ENCODE measurements around the gene ZNF160. TPM values are rescaled to one million over a fixed set of nuclear protein-coding genes. Genes with fewer than 3 reads are reported as not detected.

The ZNF160 gene
- total RNA-seq, 2 experiments from 2014 or later: 42.1 to 45.5 TPM

GRCh38 chr19:53047379-53047778, 55.8 kb downstream of the ZNF160 start:
- Mint-ChIP-seq H3K9me3 (peaks cover 14% of the 10 kb centered on the region), H3K27ac (no peak overlapping the region), H3K36me3 (ENCODE audit: low read depth) (peaks cover 15% of the 10 kb centered on the region), H3K4me3 (no peak overlapping the region), H3K4me1 (ENCODE audit: low read depth) (no peaks in the 10 kb centered on the region), H3K27me3 (no peaks in the 10 kb centered on the region)
- ATAC-seq (ENCODE audit: poor library complexity): no peak
- ChIA-PET POLR2A (no interaction called here), CTCF (no interaction called here)
- no peaks in the 10 kb centered on the region for H3K4me1 ChIP-seq (ENCODE audit: insufficient read depth, low read length)
- no peak overlapping the region for H3K4me3 ChIP-seq (ENCODE audit: low read length)
- intact Hi-C loops (cut with DNase I, micrococcal nuclease): no loop called here
- no peak overlapping the region for H3K27ac ChIP-seq (ENCODE audit: low read depth in 1 of 2, low read length in 2 of 2)
- no peaks in the 10 kb centered on the region for H3K36me3 ChIP-seq (ENCODE audit: insufficient read depth, low read length)
- TF ChIP-seq CTCF (IDR thresholded peaks at IDR 0.05): no peak
- no peaks in the 10 kb centered on the region for H3K27me3 ChIP-seq (ENCODE audit: control insufficient read depth in 1 of 2, insufficient read depth in 2 of 2, low read length in 2 of 2)
- DNase-seq: no peak
- H3K9me3 ChIP-seq (ENCODE audit: control insufficient read depth in 1 of 2, insufficient read depth in 1 of 2, low read length in 2 of 2): peaks cover 44 to 58% of the 10 kb centered on the region in 2 experiments

- ChIA-PET POLR2A (no interaction called here), CTCF (no interaction called here)
- Histone ChIP-seq H3K27ac (ENCODE audit: low read depth in 1 of 2, low read length in 2 of 2) (no peak overlapping the region), H3K27me3 (ENCODE audit: control insufficient read depth in 1 of 2, insufficient read depth in 2 of 2, low read length in 2 of 2) (no peaks in the 10 kb centered on the region), H3K36me3 (ENCODE audit: insufficient read depth, low read length) (no peaks in the 10 kb centered on the region), H3K4me1 (ENCODE audit: insufficient read depth, low read length) (no peaks in the 10 kb centered on the region), H3K9me3 (ENCODE audit: control insufficient read depth in 1 of 2, insufficient read depth in 1 of 2, low read length in 2 of 2) (peaks cover 38 to 49% of the 10 kb centered on the region in 2 experiments), H3K4me3 (ENCODE audit: low read length) (no peak overlapping the region)
- no peaks in the 10 kb centered on the region for H3K27me3 Mint-ChIP-seq
- intact Hi-C loops (cut with DNase I, micrococcal nuclease): no loop called here
- TF ChIP-seq CTCF (IDR thresholded peaks at IDR 0.05): no peak
- no peak overlapping the region for H3K4me3 Mint-ChIP-seq
- ATAC-seq (ENCODE audit: poor library complexity): no peak
- DNase-seq: no peak
- H3K9me3 Mint-ChIP-seq: peaks cover 12% of the 10 kb centered on the region
- no peak overlapping the region for H3K27ac Mint-ChIP-seq
- peaks cover 8% of the 10 kb centered on the region for H3K36me3 Mint-ChIP-seq (ENCODE audit: low read depth)
- no peaks in the 10 kb centered on the region for H3K4me1 Mint-ChIP-seq (ENCODE audit: low read depth)
Measured at GRCh38 chr19:53045536-53045935, 57.7 kb downstream of the ZNF160 start.

GRCh38 chr19:53041366-53041765, 61.9 kb downstream of the ZNF160 start:
- Histone ChIP-seq H3K9me3 (ENCODE audit: control insufficient read depth in 1 of 2, insufficient read depth in 1 of 2, low read length in 2 of 2) (peaks cover 51 to 63% of the 10 kb centered on the region in 2 experiments), H3K27ac (ENCODE audit: low read depth in 1 of 2, low read length in 2 of 2) (no peak overlapping the region), H3K4me3 (ENCODE audit: low read length) (no peak overlapping the region), H3K27me3 (ENCODE audit: control insufficient read depth in 1 of 2, insufficient read depth in 2 of 2, low read length in 2 of 2) (peaks cover 0 to 4% of the 10 kb centered on the region in 2 experiments), H3K4me1 (ENCODE audit: insufficient read depth, low read length) (peaks cover 3% of the 10 kb centered on the region), H3K36me3 (ENCODE audit: insufficient read depth, low read length) (no peaks in the 10 kb centered on the region)
- H3K9me3 Mint-ChIP-seq: peaks cover 17% of the 10 kb centered on the region
- DNase-seq (no peak), ATAC-seq (ENCODE audit: poor library complexity) (no peak)
- CTCF ChIA-PET: no interaction called here
- TF ChIP-seq CTCF (IDR thresholded peaks at IDR 0.05): no peak
- intact Hi-C loops (cut with DNase I, micrococcal nuclease): no loop called here
- peaks cover 27% of the 10 kb centered on the region for H3K36me3 Mint-ChIP-seq (ENCODE audit: low read depth)
- H3K4me3 Mint-ChIP-seq: no peak overlapping the region
- H3K4me1 Mint-ChIP-seq (ENCODE audit: low read depth): no peaks in the 10 kb centered on the region
- H3K27ac Mint-ChIP-seq: no peak overlapping the region
- peaks cover 13% of the 10 kb centered on the region for H3K27me3 Mint-ChIP-seq
- POLR2A ChIA-PET: no interaction called here
